C4-2B (cell line): ENCODE results near the gene NUP205.

ENCODE experiments used
- ZFX ChIP-seq: fragments of 450-650 bp; IDR thresholded peaks from 2 replicates; pipeline ENCODE4 v1.6.1; 2017
- TF ChIP-seq, protein P1 (sequence below): fragments of 450-650 bp; conservative IDR thresholded peaks from 2 replicates; pipeline ENCODE4 v1.5.1; 2017; ENCODE audit warnings: mild to moderate bottlenecking

DNA sequence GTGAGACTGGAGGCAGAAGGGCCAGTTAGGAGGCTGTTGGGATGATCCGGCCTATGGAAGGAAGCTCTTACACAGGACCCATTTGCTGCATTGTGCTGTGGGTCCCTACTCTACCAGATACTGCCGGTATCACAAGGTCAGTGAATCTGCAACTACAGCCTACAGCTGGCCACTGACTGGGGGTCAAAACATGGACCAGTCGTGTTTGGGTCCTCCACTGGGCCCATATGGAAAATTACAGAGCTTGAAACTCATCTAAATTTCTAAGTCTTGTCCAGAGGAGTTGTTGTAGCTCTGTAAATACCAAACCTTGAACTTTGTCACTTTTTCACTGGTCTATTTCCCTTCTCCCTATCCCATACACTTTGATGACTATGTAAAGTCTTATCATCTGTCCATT is 5.6 kb upstream of the NUP205 start:
- TF ChIP-seq, protein P1, sequence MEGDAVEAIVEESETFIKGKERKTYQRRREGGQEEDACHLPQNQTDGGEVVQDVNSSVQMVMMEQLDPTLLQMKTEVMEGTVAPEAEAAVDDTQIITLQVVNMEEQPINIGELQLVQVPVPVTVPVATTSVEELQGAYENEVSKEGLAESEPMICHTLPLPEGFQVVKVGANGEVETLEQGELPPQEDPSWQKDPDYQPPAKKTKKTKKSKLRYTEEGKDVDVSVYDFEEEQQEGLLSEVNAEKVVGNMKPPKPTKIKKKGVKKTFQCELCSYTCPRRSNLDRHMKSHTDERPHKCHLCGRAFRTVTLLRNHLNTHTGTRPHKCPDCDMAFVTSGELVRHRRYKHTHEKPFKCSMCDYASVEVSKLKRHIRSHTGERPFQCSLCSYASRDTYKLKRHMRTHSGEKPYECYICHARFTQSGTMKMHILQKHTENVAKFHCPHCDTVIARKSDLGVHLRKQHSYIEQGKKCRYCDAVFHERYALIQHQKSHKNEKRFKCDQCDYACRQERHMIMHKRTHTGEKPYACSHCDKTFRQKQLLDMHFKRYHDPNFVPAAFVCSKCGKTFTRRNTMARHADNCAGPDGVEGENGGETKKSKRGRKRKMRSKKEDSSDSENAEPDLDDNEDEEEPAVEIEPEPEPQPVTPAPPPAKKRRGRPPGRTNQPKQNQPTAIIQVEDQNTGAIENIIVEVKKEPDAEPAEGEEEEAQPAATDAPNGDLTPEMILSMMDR = no peak
- no peak for TF ChIP-seq ZFX
